Measurements from ENCODE around the gene MUC20.

DNA sequence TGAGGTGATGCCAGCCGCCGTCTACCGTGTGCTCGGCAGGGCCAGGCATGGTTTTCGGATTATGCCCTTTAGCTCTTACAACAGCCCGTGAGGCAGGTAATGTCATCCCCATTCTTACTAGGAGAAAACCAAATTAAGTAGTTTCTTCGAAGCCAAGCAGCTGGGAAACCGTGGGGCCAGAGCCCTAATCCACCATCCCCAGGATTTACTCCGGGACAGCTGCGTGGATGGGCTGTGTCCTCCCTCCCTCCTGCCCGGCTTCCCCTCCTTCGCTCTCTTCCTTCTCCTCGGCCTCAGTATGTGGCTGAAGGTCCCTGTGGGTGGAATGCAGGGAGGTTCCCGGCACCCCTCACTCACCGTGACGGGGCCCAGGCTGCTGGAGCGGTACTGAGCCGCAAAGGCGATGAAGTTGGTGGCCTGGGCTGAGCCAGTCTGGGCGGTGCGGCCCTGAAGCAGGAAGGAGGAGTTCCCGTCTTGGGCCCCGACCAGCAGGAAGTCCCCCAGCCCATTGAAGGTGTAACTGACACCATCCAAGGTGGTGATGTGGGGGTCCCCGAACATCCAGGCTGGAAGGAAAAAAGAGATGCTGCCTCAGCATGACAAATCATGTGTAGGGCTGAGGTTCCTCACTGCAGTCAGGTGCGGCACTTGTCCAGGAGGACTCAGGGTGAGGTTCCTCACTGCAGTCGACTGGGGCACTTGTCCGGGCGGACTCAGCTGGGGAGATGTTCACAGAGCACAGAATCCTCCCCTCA is 42.5 kb downstream of the MUC20 start:
- no peak for TF ChIP-seq POLR2A (IDR thresholded peaks at IDR 0.05)
- no peak for TF ChIP-seq POLR2AphosphoS5 (IDR thresholded peaks at IDR 0.05)
- TF ChIP-seq, protein P1, sequence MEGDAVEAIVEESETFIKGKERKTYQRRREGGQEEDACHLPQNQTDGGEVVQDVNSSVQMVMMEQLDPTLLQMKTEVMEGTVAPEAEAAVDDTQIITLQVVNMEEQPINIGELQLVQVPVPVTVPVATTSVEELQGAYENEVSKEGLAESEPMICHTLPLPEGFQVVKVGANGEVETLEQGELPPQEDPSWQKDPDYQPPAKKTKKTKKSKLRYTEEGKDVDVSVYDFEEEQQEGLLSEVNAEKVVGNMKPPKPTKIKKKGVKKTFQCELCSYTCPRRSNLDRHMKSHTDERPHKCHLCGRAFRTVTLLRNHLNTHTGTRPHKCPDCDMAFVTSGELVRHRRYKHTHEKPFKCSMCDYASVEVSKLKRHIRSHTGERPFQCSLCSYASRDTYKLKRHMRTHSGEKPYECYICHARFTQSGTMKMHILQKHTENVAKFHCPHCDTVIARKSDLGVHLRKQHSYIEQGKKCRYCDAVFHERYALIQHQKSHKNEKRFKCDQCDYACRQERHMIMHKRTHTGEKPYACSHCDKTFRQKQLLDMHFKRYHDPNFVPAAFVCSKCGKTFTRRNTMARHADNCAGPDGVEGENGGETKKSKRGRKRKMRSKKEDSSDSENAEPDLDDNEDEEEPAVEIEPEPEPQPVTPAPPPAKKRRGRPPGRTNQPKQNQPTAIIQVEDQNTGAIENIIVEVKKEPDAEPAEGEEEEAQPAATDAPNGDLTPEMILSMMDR (IDR thresholded peaks at IDR 0.05), result no peak
- no peak for TF ChIP-seq EP300 (IDR thresholded peaks at IDR 0.05)
